ENCODE data around the gene CWC27. TPM values are rescaled to one million over a fixed set of nuclear protein-coding genes. Genes with fewer than 3 reads are reported as not detected.

Gene CWC27
- total and polyA plus RNA-seq, 5 donors = 19.9 to 30.2 (median 23.2) TPM

DNA sequence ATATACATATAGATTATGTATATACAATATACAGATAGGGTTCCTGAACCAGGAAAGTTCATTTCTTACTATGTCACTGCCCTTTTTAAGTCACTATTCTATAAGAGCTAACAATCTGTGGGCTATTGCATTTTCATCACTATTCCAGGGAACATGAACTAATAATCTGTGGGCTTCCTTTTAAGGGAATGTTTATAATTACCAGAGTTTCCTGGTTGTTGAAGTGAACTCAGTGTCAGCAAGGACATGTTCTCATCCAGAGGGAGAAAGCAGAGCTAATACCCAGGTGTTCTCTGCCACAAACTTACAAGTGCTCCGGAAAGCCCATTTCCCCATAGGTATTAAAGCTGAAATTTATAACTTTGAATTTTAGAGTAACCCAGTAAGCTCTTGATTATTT, 69.6 kb downstream of the CWC27 start:
- ATAC-seq = no peak
- Histone ChIP-seq H3K4me3 (ENCODE audit: low read length) (no peak overlapping the region), H3K9me3 (ENCODE audit: control insufficient read depth, low read length) (no peaks in the 10 kb centered on the region), H3K27ac (ENCODE audit: low read length) (no peak overlapping the region), H3K27me3 (ENCODE audit: control insufficient read depth, insufficient read depth) (no peaks in the 10 kb centered on the region), H3K4me1 (ENCODE audit: control insufficient read depth, insufficient read depth, low read length) (no peaks in the 10 kb centered on the region)
- no peak for DNase-seq
- intact Hi-C loops (cut with DNase I) = no loop called here
- WGBS = 74% methylated on average over 1 of the region's 1 CpG

DNA sequence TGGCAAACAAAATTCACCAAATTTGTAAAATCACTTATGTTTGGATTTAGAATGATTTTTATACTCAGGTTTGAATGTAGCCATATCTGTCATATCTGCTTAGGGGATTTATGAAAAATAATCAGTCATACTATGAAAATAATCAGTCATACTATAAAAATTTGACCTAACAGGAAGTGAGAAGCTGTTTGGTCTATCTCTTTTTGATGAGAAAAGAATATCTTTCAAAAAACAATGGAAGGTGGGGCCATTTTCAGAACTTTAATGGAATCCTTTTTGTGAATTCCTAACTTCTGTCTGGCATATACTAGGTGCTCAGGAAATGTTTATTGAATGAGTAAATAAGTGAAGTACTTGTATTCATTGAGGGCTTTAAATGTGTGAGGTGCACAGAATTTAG, 70.1 kb downstream of the CWC27 start:
- Histone ChIP-seq H3K4me1 (ENCODE audit: control insufficient read depth, insufficient read depth, low read length) (no peaks in the 10 kb centered on the region), H3K4me3 (ENCODE audit: low read length) (no peak overlapping the region), H3K27ac (ENCODE audit: low read length) (no peak overlapping the region), H3K9me3 (ENCODE audit: control insufficient read depth, low read length) (no peaks in the 10 kb centered on the region), H3K27me3 (ENCODE audit: control insufficient read depth, insufficient read depth) (no peaks in the 10 kb centered on the region)
- ATAC-seq (no peak), DNase-seq (no peak)
- intact Hi-C loops (cut with DNase I) = no loop called here

DNA sequence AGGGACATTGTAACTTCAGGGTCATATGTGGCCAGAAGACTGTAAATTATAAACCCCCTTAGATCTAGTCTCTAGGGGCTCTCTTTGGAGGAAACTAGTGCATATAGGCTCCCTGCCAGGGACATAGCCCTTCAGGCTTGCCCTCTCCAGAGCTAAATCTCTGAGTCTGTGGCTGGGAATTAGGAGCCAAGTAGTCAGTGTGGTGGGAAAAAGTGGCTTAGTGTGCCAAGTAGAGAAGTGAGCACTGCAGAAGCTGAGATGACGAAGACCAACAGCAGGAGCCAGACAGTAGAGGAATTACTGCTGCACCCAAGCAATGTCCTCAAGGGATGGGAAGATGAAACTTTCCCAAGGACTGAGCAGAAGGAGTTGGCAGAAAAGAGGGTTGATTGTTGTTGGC, 71.2 kb downstream of the CWC27 start:
- intact Hi-C loops (cut with DNase I) = no loop called here
- no peaks in the 10 kb centered on the region for H3K27me3 ChIP-seq (ENCODE audit: control insufficient read depth, insufficient read depth)
- 81% methylated on average over 1 of the region's 1 CpG for WGBS

DNA sequence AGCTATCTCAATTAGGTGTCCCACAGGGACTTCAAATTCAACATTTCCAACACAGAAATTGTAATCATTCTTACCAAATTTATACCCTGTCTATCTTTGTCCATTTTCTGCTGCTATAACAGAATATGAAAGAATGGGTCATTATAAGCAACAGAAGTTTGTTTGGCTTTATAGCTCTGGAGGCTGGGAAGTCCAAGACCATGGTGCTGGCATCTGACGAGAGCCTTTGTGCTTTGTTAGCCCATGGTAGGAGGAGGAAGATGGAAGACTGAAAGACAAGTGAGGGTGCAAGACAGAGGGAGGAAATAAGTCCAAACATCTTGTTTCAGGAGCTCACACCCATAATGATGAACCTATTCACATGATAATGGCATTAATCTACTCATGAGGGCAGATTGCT, 72.2 kb downstream of the CWC27 start:
- intact Hi-C loops (cut with DNase I) = no loop called here
- H3K27ac ChIP-seq (ENCODE audit: low read length) = no peak overlapping the region
- 96% methylated on average over 1 of the region's 1 CpG for WGBS
- DNase-seq (no peak), ATAC-seq (no peak)
- no peak overlapping the region for H3K4me3 ChIP-seq (ENCODE audit: low read length)
- no peaks in the 10 kb centered on the region for H3K9me3 ChIP-seq (ENCODE audit: control insufficient read depth, low read length)
- H3K4me1 ChIP-seq (ENCODE audit: control insufficient read depth, insufficient read depth, low read length) = no peaks in the 10 kb centered on the region
- H3K27me3 ChIP-seq (ENCODE audit: control insufficient read depth, insufficient read depth) = no peaks in the 10 kb centered on the region

More for the DNA sequence above, 71.2 kb downstream of the CWC27 start:
- Histone ChIP-seq H3K4me3 (ENCODE audit: low read length) (no peak overlapping the region), H3K27ac (ENCODE audit: low read length) (no peak overlapping the region), H3K4me1 (ENCODE audit: control insufficient read depth, insufficient read depth, low read length) (no peaks in the 10 kb centered on the region), H3K9me3 (ENCODE audit: control insufficient read depth, low read length) (no peaks in the 10 kb centered on the region)
- ATAC-seq = no peak
- DNase-seq = no peak

DNA sequence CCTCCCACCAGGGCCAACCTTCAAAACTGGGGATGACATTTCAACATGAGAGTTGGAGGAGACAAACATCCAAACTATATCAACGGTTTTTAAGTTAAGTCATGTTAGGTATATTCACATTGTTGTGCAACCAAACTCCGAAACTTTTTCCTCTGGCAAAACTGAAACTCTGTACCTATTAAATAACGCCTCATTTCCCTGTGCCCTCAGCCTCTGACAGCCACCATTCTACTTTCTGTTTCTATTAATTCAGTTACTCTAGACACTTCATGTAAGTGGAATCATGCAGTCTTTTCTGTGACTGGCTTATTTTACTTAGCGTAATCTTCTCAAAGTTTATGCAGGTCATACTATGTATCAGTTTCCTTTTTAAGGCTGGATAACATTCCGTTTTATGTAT, 85.0 kb downstream of the CWC27 start:
- no peak overlapping the region for H3K4me3 ChIP-seq (ENCODE audit: low read length)

DNA sequence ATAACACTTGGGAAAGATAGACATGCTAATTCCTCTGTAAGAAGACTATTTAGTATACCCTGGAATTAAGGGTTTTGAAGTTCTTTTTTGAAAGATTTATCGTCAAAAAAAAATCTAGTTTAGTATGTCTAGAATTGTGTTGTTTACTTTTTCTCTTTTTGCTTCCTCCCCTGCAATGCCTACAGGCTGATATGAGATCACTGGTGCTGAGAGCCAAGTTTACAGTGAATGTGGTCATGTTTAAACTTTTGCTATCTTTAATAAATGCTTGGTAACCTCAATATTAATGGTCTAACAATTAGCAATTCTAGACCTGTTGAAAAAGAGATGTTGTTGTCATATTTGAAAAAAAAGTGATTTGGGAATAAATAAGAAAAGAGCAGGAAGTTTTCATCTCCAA, 86.1 kb downstream of the CWC27 start:
- H3K4me1 ChIP-seq (ENCODE audit: control insufficient read depth, insufficient read depth, low read length) = no peaks in the 10 kb centered on the region
- no peaks in the 10 kb centered on the region for H3K27me3 ChIP-seq (ENCODE audit: control insufficient read depth, insufficient read depth)
- no peak overlapping the region for H3K4me3 ChIP-seq (ENCODE audit: low read length)
- WGBS = 87% methylated on average over 1 of the region's 1 CpG
- intact Hi-C loops (cut with DNase I) = no loop called here
- DNase-seq (no peak), ATAC-seq (no peak)
- H3K9me3 ChIP-seq (ENCODE audit: control insufficient read depth, low read length) = no peaks in the 10 kb centered on the region
- H3K27ac ChIP-seq (ENCODE audit: low read length) = no peak overlapping the region

More for the DNA sequence above, 85.0 kb downstream of the CWC27 start:
- intact Hi-C loops (cut with DNase I) = no loop called here
- H3K9me3 ChIP-seq (ENCODE audit: control insufficient read depth, low read length) = no peaks in the 10 kb centered on the region
- no peaks in the 10 kb centered on the region for H3K4me1 ChIP-seq (ENCODE audit: control insufficient read depth, insufficient read depth, low read length)
- no peak overlapping the region for H3K27ac ChIP-seq (ENCODE audit: low read length)
- WGBS = 95% methylated on average over 5 of the region's 5 CpGs
- no peak for DNase-seq
- no peak for ATAC-seq
- H3K27me3 ChIP-seq (ENCODE audit: control insufficient read depth, insufficient read depth) = no peaks in the 10 kb centered on the region

DNA sequence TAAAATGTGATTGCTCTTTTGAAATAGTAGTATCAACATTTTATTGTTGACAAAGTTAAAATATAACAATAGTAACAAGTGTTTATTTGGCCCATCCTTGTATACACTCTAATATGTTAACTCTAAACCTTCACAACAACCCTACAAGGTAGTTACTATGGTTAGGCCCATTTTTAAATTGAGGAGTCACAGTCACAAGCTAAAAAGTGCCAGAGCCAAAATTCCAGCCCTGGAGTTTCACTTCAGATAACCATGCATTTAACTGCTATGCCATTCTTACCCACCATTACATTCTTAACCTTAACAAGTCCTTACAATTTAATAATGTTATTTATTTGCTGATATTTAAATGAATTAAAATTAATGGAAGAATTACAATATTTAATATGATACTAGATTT, 91.2 kb downstream of the CWC27 start:
- ATAC-seq = no peak

DNA sequence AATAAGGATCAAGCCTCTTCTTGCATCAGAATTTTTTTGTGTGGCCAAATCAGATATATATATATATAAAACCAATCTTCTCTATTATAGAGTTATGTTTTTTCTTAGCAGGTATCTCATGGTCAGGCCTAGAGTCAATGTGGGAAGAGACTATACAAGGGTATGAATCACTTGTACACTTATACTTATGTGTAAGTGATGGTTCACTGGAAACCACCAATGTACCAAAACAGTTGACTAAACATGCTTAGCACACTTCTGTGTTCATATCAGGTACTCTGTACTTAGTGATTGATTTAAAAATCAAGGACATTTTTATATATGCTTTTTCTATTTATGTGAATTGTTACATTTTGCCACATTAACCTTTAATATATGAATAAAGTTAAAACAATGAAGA, 92.6 kb downstream of the CWC27 start:
- Histone ChIP-seq H3K4me1 (ENCODE audit: control insufficient read depth, insufficient read depth, low read length) (no peaks in the 10 kb centered on the region), H3K27me3 (ENCODE audit: control insufficient read depth, insufficient read depth) (no peaks in the 10 kb centered on the region), H3K9me3 (ENCODE audit: control insufficient read depth, low read length) (no peaks in the 10 kb centered on the region), H3K4me3 (ENCODE audit: low read length) (no peak overlapping the region), H3K27ac (ENCODE audit: low read length) (no peak overlapping the region)
- intact Hi-C loops (cut with DNase I) = no loop called here
- DNase-seq = no peak
- no peak for ATAC-seq

More for the DNA sequence above, 91.2 kb downstream of the CWC27 start:
- Histone ChIP-seq H3K27me3 (ENCODE audit: control insufficient read depth, insufficient read depth) (no peaks in the 10 kb centered on the region), H3K9me3 (ENCODE audit: control insufficient read depth, low read length) (no peaks in the 10 kb centered on the region), H3K27ac (ENCODE audit: low read length) (no peak overlapping the region), H3K4me1 (ENCODE audit: control insufficient read depth, insufficient read depth, low read length) (no peaks in the 10 kb centered on the region), H3K4me3 (ENCODE audit: low read length) (no peak overlapping the region)
- intact Hi-C loops (cut with DNase I) = no loop called here
- no peak for DNase-seq

DNA sequence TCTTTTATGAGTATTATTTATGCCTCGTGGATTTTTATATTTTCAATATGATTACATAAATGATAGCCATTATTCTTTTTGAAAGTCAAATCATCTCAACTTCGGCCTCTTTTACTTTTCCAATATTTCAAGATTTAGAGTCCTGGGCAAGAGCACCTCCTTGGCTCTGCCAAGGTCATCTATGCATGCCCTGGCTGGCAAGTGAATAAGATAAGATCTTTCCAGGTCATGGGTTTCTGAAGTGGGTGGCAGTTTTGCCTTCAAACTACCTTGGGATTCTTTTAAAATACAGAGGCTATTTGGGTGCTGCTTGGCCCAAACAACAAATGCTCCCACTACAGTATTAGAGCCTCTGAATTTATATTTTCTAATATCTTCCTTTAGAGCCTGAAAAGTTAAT, 95.4 kb downstream of the CWC27 start:
- ATAC-seq (no peak), DNase-seq (no peak)
- 95% methylated on average over 2 of the region's 2 CpGs for WGBS
- Histone ChIP-seq H3K27ac (ENCODE audit: low read length) (no peak overlapping the region), H3K27me3 (ENCODE audit: control insufficient read depth, insufficient read depth) (no peaks in the 10 kb centered on the region), H3K9me3 (ENCODE audit: control insufficient read depth, low read length) (no peaks in the 10 kb centered on the region), H3K4me1 (ENCODE audit: control insufficient read depth, insufficient read depth, low read length) (no peaks in the 10 kb centered on the region), H3K4me3 (ENCODE audit: low read length) (no peak overlapping the region)
- intact Hi-C loops (cut with DNase I) = no loop called here

DNA sequence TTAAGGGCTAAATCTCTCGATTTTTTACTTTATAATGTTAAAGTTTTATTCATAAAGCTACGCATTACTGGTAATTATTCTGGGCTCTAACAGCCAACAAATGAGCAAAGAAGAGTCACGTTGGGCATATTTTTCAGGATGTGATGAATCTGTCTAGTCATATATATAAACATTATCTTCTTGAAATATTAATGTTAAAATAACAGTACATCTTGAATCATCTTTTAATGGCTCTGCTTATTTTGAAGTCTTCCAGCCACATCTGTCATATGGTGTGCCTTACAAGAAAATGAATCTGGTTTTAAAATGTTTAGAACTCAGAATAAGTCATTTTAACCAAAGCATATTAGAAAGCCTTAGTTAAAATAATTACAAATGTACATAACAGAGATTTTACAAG, 96.9 kb downstream of the CWC27 start:
- Histone ChIP-seq H3K9me3 (ENCODE audit: control insufficient read depth, low read length) (no peaks in the 10 kb centered on the region), H3K27ac (ENCODE audit: low read length) (no peak overlapping the region), H3K27me3 (ENCODE audit: control insufficient read depth, insufficient read depth) (no peaks in the 10 kb centered on the region), H3K4me3 (ENCODE audit: low read length) (no peak overlapping the region), H3K4me1 (ENCODE audit: control insufficient read depth, insufficient read depth, low read length) (no peaks in the 10 kb centered on the region)
- intact Hi-C loops (cut with DNase I) = no loop called here
- no peak for ATAC-seq
- DNase-seq = no peak
- WGBS = 89% methylated on average over 3 of the region's 3 CpGs

DNA sequence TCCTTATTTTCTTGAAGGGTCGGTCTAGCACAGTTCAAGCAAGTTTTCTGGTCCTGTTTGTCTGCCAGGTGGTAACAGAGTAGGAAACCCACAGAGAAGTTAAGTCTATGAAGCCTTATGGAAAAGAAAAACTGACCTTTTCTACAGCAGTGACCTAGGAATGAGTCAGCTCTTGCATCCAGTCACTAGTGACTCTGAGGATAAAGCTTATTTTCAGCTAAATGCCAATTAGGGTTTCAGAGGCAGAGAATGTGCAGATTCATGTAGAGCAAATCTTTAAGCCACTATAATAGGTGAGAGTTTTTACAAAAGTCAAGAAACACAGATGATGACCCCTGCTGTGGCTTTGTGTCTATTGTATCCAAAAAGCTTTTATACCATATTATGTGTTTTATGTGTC, 100.7 kb downstream of the CWC27 start:
- ATAC-seq = peak in 1 of 2 donors; percentile 37
- 95% methylated on average over 1 of the region's 1 CpG for WGBS

DNA sequence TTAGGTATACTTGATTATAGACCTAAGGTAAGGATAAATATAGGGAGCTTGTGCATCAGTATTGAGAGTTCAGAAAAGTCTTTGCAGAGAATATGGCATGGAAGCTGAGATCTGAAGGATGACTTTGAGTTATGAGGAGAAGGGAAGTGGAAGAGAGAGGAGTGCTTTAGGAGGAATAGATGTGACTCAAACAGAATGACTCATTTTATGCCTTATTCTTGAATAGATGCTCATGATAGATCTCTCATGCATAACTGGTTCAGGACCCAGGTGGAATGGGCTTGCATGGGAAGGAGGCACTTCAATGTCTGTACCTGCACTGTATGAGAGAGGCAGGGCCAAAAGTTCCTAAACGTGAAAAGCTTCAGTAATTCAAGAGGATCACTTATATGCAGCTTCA, 103.3 kb downstream of the CWC27 start:
- Histone ChIP-seq H3K4me1 (ENCODE audit: control insufficient read depth, insufficient read depth, low read length) (no peaks in the 10 kb centered on the region), H3K4me3 (ENCODE audit: low read length) (no peak overlapping the region), H3K27ac (ENCODE audit: low read length) (no peak overlapping the region), H3K27me3 (ENCODE audit: control insufficient read depth, insufficient read depth) (no peaks in the 10 kb centered on the region), H3K9me3 (ENCODE audit: control insufficient read depth, low read length) (no peaks in the 10 kb centered on the region)
- WGBS = 83% methylated on average over 1 of the region's 1 CpG
- ATAC-seq = no peak
- DNase-seq = no peak
- intact Hi-C loops (cut with DNase I) = no loop called here

More for the DNA sequence above, 100.7 kb downstream of the CWC27 start:
- no peak overlapping the region for H3K27ac ChIP-seq (ENCODE audit: low read length)
- H3K9me3 ChIP-seq (ENCODE audit: control insufficient read depth, low read length) = no peaks in the 10 kb centered on the region
- DNase-seq = no peak
- intact Hi-C loops (cut with DNase I) = no loop called here
- no peaks in the 10 kb centered on the region for H3K27me3 ChIP-seq (ENCODE audit: control insufficient read depth, insufficient read depth)
- H3K4me3 ChIP-seq (ENCODE audit: low read length) = no peak overlapping the region
- no peaks in the 10 kb centered on the region for H3K4me1 ChIP-seq (ENCODE audit: control insufficient read depth, insufficient read depth, low read length)
